ENCODE data around the gene GAPT. TPM values are rescaled to one million over a fixed set of nuclear protein-coding genes. Genes with fewer than 3 reads are reported as not detected.
A peak's percentile ranks its signal among the peaks of the same experiment; 100 is the strongest.

The GAPT gene
- total and polyA plus RNA-seq, 8 donors = 0.63 to 18.3 (median 1.0) TPM

DNA sequence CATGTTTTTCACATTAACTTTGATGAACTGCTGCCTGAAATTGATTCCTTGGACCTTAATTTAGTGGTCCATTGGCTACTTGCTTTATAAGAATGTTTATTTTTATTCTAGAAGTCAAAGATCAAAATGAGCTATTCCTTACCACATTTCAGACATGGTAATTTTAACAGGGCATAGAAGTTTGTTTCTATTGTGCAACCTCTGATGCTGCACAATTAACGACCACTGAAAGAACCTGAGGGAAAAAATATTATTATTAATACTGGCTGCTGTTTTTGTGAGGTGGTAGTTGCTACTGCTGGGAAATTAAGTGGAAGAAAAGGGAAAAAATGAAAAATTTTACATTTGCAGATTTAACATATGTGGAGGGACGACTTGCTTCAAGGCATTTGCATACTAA, 53.7 kb downstream of the GAPT start:
- peak overlapping the region in 1 of 2 donors; percentile 77 for H3K27ac ChIP-seq
- TF ChIP-seq, protein P1, sequence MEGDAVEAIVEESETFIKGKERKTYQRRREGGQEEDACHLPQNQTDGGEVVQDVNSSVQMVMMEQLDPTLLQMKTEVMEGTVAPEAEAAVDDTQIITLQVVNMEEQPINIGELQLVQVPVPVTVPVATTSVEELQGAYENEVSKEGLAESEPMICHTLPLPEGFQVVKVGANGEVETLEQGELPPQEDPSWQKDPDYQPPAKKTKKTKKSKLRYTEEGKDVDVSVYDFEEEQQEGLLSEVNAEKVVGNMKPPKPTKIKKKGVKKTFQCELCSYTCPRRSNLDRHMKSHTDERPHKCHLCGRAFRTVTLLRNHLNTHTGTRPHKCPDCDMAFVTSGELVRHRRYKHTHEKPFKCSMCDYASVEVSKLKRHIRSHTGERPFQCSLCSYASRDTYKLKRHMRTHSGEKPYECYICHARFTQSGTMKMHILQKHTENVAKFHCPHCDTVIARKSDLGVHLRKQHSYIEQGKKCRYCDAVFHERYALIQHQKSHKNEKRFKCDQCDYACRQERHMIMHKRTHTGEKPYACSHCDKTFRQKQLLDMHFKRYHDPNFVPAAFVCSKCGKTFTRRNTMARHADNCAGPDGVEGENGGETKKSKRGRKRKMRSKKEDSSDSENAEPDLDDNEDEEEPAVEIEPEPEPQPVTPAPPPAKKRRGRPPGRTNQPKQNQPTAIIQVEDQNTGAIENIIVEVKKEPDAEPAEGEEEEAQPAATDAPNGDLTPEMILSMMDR (IDR thresholded peaks at IDR 0.05) = no peak

DNA sequence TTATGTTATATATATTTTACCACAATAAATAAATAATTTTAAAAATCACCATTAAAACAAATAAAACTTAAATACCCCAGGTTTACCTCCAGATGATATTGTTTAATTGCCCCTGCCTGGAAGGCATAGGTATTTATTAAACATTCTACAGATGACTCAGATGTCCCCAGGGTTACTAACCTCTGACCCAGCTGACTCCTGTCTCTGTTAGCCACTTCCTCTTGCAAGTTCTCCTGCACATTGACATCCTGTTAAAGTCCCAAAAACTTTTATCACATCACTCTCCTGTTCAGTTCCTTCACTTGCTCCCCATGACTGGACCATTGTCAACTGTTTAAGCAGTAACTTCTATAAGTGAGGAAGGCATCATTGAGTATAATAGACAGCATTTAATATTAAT, 54.7 kb downstream of the GAPT start:
- intact Hi-C loops (cut with DNase I) = no loop called here
- DNase-seq (no peak), ATAC-seq (peak; percentile 32)
- Histone ChIP-seq H3K4me1 (peaks cover 0 to 33% of the 10 kb centered on the region in 2 donors), H3K4me3 (no peak overlapping the region), H3K27me3 (no peaks in the 10 kb centered on the region), H3K27ac (peak overlapping the region in 1 of 2 donors; percentile 77), H3K36me3 (no peaks in the 10 kb centered on the region), H3K9me3 (no peaks in the 10 kb centered on the region)
- TF ChIP-seq, protein P1 (IDR thresholded peaks at IDR 0.05) = no peak

More for the DNA sequence above, 53.7 kb downstream of the GAPT start:
- H3K9me3 ChIP-seq = peaks cover 0 to 4% of the 10 kb centered on the region in 2 donors
- ATAC-seq (no peak), DNase-seq (no peak)
- intact Hi-C loops (cut with DNase I) = no loop called here
- H3K36me3 ChIP-seq = no peaks in the 10 kb centered on the region
- H3K27me3 ChIP-seq = no peaks in the 10 kb centered on the region
- H3K4me3 ChIP-seq = no peak overlapping the region
- peaks cover 0 to 33% of the 10 kb centered on the region in 2 donors for H3K4me1 ChIP-seq

Small RNA genes lying within 50 kb of the gene (microRNA-seq; reads per million reads assigned to microRNA genes)
- 0 reads per million in 2 donors for gene MIR548AE2

Other genes with a start within 250 kb of the GAPT start
- 10 to 100 TPM; 45.5 to 53.6 TPM for gene PLK2, start 31.3 kb upstream of the GAPT start, total RNA-seq
- gene PLK2, start 31.3 kb upstream of the GAPT start, polyA plus RNA-seq (ENCODE audit: insufficient read length in 6 of 6) = 100 to 1,000 TPM; 243 to 329 (median 271) TPM
- gene RAB3C, start 91.6 kb downstream of the GAPT start, total RNA-seq = 1 to 10 TPM; 1.8 to 2.0 TPM
- 1 to 10 TPM; 1.1 to 3.5 (median 1.3) TPM for gene RAB3C, start 91.6 kb downstream of the GAPT start, polyA plus RNA-seq (ENCODE audit: insufficient read length in 6 of 6)

Data from left lung (tissue), 10 donors.